HG03108 (cell line): ENCODE results near the gene MRPL1.

Experiments used
- ATAC-seq: cut with Tn5 transposase; IDR thresholded peaks from one replicate; pipeline ENCODE4 v1.9.1; 2021; ENCODE audit warnings: moderate library complexity; ENCODE audit not compliant: unreplicated experiment

The MRPL1 gene

GRCh38 chr4:77862478-77863216 lies at the start of gene MRPL1:
MRPL1 (plus strand) TSS chr4:77862830; CDS start chr4:77862849, 19 bp downstream.
- ATAC-seq = peak; percentile 80

- ATAC-seq = no peak
Measured at GRCh38 chr4:77815636-77816035, 47.0 kb upstream of the MRPL1 start.

GRCh38 chr4:77816546-77816945 lies 46.1 kb upstream of the MRPL1 start:
- ATAC-seq = no peak

- ATAC-seq = no peak
Measured at GRCh38 chr4:77817304-77818072, 45.1 kb upstream of the MRPL1 start.

GRCh38 chr4:77818073-77818601 lies 44.5 kb upstream of the MRPL1 start:
- peak; percentile 25 for ATAC-seq

- peak; percentile 28 for ATAC-seq
Measured at GRCh38 chr4:77818602-77819403, 43.8 kb upstream of the MRPL1 start, which contains the start of gene CNOT6L. CNOT6L (minus strand) TSS chr4:77819368; CDS start chr4:77819308, 60 bp downstream.

GRCh38 chr4:77819404-77819842 lies 43.2 kb upstream of the MRPL1 start:
- peak; percentile 0 for ATAC-seq

GRCh38 chr4:77819843-77820648 lies 42.6 kb upstream of the MRPL1 start:
- ATAC-seq = peak; percentile 69

- ATAC-seq = no peak
Measured at GRCh38 chr4:77820649-77821561, 41.7 kb upstream of the MRPL1 start.

- ATAC-seq = no peak
Measured at GRCh38 chr4:77821775-77822174, 40.9 kb upstream of the MRPL1 start.

- ATAC-seq = no peak
Measured at GRCh38 chr4:77826275-77826674, 36.4 kb upstream of the MRPL1 start.

- peak; percentile 54 for ATAC-seq
Measured at GRCh38 chr4:77827343-77827742, 35.3 kb upstream of the MRPL1 start.

GRCh38 chr4:77833126-77833724 lies 29.4 kb upstream of the MRPL1 start:
- no peak for ATAC-seq

GRCh38 chr4:77834403-77834802 lies 28.2 kb upstream of the MRPL1 start:
- no peak for ATAC-seq

- ATAC-seq = no peak
Measured at GRCh38 chr4:77843628-77844027, 19.0 kb upstream of the MRPL1 start.

- ATAC-seq = no peak
Measured at GRCh38 chr4:77844363-77844762, 18.3 kb upstream of the MRPL1 start.

GRCh38 chr4:77845400-77845799 lies 17.2 kb upstream of the MRPL1 start:
- ATAC-seq = no peak

GRCh38 chr4:77845929-77846328 lies 16.7 kb upstream of the MRPL1 start:
- no peak for ATAC-seq

GRCh38 chr4:77848508-77848907 lies 14.1 kb upstream of the MRPL1 start:
- ATAC-seq = no peak
